ENCODE data around the gene EREG.

Gene EREG

GRCh38 chr4:74353858-74354257 is 11.1 kb upstream of the EREG start:
- no peak for DNase-seq

GRCh38 chr4:74357965-74358364 is 7.0 kb upstream of the EREG start:
- DNase-seq, result no peak

- no peak for DNase-seq
Observed at GRCh38 chr4:74361671-74362070, 3.3 kb upstream of the EREG start.

GRCh38 chr4:74362347-74362746 is 2.6 kb upstream of the EREG start:
- DNase-seq, result no peak

GRCh38 chr4:74364256-74364651 is 691 bp upstream of the EREG start:
- DNase-seq, result no peak

DNA sequence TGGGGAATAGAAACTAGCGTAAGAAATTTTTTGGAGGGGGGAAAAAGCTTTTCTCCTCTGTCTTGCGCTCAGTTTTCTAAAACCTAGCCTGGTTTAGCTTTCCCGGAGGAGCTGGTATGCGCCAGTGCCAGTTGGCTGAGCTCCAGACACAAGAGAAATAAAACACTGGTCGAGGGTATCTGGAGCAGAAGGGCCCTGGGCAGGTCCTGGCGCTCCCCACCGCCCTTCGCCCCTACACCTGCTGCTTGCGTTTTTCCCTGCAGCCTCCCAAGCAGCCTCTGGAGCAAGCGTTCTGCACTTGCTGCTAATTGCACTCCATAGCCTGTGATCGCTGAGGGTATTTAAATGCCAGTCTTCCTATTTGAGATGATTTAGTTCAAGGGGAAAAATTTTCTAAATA is 816 bp downstream of the EREG start:
- no peak for DNase-seq

DNA sequence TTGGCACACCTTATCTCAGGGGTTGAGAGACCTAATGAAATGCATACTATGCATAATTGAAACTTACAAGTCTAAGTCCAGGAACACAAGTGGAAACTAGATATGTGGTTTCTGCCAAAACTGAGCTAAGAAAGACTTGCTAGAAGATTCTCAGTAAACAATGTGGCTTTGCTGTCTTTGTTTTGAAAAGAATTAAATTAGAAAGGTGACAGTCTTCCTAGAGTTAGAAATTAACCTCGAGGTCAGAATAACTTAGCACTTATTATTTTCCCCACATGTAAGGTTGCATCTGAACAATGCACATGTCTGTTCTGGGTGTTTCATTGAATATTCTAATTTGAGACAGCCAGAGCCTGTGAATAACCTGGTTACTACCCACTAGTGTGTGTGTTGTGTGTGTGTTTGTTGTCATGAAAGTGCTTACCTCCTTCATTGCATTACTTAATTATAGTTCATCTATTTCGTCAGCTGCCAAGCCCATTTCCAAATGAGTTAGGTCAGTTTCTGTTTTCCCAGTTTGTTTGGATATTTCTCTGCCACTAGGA is 1.5 kb downstream of the EREG start:
- no peak for DNase-seq

DNA sequence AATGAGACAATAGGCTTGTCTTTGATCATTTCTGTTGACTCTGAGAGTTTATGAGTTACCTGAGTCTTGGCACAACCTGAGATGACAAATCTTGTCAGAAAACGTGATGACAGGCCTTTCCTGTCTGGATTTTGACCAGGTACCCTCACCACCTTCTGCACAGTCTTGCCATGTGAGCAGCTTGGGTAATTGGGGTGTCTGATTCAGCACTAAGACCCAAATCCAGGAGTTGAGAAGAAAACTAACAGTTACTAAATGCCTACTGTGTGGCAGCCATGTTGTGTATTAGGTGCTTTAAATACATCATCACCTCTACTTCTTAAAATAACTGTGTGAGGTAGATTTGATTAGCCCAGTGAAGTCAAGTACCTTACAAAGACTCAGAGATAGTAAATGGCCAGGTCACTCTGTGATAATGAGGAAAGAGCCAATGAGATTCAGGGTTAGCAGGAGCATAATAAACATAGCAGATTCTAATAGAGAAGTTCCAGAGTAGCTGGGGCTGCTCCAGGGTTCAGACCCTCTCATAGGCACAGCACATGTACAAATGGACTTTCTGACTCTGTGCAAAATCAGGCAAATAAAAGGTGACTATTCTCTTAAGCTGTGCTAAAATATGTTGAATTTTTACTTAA is 2.8 kb downstream of the EREG start:
- no peak for DNase-seq

DNA sequence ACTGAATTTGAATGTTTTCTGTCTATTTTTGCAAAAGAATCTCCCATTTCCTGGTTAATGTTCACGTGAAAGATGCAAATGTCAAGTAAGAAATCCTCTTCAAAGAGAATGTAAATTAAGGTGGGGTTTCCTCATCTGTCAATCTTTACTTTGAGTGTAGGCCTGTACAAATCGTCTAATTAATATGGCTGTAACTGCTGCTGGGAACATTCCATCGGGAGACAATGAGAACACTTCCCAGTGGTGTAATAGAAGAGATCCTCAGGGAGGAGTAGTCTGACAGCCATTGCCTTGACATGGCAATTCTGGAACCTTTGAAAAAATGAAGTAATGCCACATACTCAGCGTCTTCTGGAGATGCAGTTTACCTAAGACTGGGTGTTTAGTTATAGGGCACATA is 3.7 kb downstream of the EREG start:
- DNase-seq, result no peak

- DNase-seq, result no peak
Observed at GRCh38 chr4:74369855-74370254, 4.9 kb downstream of the EREG start.

DNA sequence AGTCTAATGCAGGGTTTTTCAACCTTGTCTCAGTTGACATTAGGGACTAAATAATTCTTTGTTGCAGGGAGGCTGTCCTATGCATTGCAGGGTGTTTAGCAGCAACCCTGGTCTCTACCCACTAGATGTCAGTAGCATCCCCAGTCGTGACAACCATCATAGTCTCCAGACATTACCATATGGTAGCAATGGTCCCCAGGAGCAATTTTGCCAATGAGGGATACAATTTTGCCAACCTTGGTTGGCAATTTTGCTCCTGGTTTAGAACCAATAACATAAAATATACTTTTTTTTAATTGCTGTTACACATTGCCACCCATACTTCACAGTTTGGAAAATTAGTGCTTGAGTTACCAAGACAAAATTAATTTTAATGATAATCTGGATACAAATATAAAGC is 6.0 kb downstream of the EREG start:
- no peak for DNase-seq

GRCh38 chr4:74374128-74374527 is 9.2 kb downstream of the EREG start:
- no peak for DNase-seq

DNA sequence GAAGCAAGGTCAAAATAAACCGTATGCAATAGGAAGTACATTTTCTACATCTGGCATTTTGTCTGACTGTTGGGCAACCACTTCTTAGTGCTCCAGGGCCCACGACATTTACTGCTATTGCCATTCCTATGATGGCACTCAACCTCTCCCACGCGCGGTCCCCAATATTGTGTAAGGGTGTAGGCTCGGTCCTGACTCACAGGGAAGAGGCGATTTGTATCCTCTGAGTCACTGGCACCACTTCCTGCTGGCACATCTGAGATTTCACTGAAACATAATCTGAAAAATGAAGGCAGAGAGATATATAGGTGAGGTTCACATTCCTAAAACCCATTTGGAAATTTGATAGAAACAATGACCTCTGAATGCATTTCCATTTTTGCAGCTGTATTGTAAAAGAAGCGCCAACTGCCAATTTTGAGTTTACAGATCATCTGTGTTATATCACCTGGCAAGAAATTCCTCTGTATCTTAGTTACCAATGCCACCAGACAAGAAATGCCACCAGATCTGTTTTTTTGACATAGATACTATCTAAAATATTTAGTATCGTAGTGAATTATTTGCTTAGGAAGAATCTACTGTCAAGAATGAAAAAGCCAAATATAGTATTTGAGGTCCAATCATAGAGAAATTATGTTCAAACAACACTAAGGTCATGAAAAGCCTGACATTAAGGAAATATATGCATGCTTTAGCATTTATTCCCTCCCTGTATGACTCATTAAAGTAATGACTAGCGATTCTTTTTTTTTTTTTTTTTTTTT is 9.8 kb downstream of the EREG start:
- no peak for DNase-seq

DNA sequence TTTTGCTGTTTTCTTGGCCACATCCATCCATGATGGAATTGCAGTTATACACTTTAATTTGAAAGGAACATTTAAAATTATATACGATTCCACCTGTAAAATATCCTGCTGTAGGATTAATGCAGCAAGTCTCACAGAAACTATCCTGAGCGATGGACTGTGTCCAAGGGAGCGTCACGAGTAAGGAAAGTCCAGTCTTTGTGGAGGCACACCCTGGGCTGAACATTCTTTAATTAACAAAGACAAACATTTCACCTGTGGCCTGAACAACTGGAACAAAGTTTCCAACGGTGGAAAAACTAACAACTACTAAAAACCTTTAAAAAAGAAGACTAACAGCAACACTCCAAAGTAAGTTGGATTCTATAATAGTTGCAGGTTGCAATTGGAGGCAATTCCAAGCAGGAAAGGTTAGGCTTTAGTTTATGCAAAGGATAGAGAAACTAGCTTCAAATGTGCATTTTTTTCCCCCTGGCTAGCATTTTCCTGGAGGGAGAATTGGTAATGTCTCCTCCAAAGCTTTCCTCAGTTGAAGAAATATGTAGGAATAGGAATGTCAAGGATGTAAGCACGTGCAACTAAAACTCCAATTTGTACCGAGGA is 11.0 kb downstream of the EREG start:
- DNase-seq, result no peak

DNA sequence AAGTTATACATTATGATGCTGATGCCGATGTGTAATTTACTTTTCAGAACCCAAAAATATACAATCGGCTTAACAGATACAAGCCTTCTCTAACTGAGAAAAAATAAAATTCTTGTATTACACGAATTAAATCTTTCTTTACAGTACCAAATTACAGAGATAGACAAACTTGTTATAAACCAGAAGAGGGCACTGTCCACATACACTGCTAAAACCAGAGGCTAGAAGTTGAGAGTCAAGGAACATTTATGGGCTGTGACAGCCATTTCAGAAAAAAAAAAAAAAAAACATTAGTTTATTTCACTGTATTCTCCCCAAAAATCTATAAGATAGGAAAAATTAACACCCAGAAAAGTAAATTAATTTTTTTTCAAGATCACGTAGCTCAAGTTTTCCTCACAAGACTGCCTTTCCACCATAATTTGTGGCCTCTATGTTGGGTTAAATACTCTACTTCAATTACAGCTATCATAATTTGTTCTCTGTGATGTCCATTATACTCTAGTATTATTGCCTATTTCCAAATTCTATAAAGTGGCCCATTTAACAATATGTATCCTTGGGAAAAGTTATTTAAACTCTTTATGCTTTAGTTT is 12.0 kb downstream of the EREG start:
- no peak for DNase-seq

- DNase-seq, result no peak
Observed at GRCh38 chr4:74377714-74378113, 12.8 kb downstream of the EREG start.

DNA sequence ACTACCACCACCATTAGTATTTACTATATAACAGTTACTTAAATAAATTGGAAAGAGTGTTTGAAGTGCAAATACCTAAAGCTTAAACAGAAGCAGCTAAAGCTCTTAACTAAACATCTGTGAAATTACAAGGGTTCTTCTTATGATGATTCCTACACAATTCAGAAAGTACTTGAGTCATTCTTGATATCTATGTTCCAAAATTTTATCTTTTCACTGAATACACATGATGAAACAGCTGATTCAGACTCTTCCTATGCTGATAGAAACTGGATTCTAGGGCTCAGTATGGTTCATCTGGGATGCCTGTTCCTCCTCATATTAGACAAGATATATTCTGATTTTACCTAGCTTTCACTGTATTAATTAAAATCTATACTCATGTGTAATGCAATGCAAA is 13.6 kb downstream of the EREG start:
- DNase-seq, result no peak

GRCh38 chr4:74379912-74380311 is 15.0 kb downstream of the EREG start:
- DNase-seq, result no peak

GRCh38 chr4:74385386-74385785 is 20.4 kb downstream of the EREG start:
- DNase-seq, result no peak

DNA sequence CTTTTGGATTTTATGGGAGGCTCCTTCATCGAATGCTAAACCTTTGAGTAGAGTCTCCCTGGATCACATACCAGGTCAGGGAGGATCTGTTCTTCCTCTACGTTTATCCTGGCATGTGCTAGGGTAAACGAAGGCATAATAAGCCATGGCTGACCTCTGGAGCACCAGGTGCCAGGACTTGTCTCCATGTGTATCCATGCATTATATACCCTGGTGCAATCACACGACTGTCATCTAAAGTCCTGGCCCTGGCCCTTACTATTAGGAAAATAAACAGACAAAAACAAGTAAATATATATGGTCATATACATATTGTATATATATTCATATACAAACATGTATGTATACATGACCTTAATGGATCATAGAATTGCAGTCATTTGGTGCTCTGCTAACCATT is 21.2 kb downstream of the EREG start:
- DNase-seq, result no peak

DNA sequence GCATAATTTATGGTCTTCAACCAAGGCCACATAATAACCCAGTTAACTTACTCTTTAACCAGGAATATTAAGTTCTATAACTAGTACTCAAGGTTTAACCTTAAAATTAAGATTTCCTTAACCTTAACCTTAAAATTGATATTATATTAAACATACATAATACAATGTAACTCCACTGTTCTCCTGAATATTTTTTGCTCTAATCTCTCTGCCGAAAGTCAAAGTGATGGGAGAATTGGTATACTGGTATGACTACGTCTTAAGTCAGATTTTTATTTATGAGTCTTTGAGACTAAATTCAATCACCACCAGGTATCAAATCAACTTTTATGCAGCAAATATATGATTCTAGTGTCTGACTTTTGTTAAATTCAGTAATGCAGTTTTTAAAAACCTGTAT is 22.8 kb downstream of the EREG start:
- DNase-seq, result no peak

GRCh38 chr4:74389494-74389893 is 24.5 kb downstream of the EREG start:
- DNase-seq, result no peak

DNA sequence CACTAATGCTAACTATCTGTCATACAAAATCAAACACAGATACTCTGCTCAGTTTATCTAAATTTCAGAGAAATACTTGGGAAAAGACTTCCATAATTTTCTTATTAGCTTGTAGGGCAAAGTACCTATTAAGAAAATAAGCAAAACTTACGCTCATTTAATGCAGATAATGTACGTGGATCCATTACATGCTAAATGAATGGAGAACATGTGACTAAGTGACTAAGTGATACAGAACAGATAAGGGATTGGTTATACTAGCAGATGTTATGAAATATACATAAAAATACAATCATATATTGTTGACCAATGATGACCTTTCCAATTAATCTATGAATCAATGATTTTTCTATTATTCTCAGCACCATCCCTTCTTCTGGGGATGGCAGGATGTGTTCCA is 25.7 kb downstream of the EREG start:
- no peak for DNase-seq

GRCh38 chr4:74391346-74391745 is 26.4 kb downstream of the EREG start:
- DNase-seq, result no peak

All from effector CD8-positive, alpha-beta T cell (primary cell).